Measurements from ENCODE around the gene PNPT1.

GRCh38 chr2:55715626-55716025 is 22.0 kb upstream of the PNPT1 start:
- TF ChIP-seq CTCF (IDR thresholded peaks at IDR 0.05; ENCODE audit: low read depth, low read length): no peak
- no peak for TF ChIP-seq EZH2phosphoT487 (IDR thresholded peaks at IDR 0.05; ENCODE audit: low read depth)

Measured in OCI-LY3 (cell line).